NCI-H2081 treated with DMSO at 0.1 percent for 48 hours (cell line): ENCODE data around the gene C1QTNF3.
A peak's percentile ranks its signal among the peaks of the same experiment; 100 is the strongest.

Experiments used
- DNase-seq: peaks from one replicate; lab custom pipeline; 2025; lab: John Stamatoyannopoulos, UW

The C1QTNF3 gene

DNA sequence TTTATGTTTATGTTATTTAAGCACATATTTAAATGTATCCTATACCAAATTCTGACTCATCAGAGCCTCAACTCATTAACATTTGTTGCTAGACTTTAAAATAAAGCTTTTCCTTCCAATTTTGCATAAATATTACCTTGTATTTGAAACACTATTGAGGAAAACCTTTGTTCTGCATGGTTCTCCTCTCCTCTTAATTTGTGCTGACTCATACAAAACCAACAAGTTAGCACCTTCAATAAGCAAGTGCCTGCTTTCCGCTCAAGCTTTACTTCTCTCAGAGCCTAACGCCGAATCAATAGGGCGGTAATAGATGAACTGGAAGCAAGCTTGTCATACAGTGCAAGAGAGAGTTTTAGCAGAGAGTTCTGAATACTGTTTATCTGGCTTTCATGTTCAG is 43.0 kb downstream of the C1QTNF3 start:
- DNase-seq: no peak

DNA sequence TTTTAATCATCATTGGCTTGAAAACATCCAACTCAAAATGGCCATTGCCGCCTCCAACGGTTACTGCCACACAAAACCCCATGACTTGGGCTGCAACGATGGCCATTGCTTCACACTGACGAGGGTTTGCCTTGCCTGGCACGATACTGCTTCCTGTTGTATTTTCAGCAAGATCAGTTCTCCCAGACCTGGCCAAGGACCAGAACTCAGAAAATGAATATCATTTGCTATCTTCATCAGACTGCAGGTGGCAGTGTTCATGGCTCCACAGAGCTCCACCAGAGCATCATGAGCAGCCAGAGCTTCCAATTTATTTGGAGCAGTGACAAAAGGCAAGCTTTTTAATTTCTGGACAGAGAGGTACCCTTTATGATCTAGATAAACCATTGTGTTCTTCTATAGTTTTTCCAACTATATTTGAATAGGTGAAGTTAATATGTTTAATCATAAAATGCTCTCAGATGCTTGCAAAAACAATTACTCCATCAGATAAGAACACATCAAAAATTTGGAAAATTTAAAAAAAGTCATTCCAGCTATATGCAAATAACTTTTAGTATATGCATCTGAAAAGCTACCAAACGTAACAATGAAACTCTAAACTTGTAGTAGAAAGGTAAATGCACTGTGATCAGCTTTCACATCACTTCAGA is 45.6 kb downstream of the C1QTNF3 start:
- DNase-seq: peak; percentile 97

DNA sequence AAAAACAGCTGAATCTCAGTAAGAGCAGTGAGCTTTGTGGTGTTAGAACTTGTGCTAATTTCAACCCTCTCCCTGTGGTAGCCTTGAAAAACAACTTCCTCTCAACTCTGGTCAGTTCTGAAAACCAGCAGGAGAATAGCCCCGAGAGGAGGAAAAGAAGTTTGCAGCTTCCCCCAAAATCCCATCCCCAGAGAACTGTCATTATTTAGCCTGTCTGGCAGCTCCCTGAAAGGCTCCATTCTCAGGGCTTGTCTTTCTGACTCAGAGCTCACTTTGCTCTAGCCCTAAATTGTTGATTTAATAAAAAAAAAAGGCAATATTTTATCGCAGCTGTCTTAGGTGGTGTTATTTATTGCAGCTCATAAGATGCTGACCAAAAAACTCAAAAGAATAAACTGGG is 47.1 kb downstream of the C1QTNF3 start:
- DNase-seq: no peak

DNA sequence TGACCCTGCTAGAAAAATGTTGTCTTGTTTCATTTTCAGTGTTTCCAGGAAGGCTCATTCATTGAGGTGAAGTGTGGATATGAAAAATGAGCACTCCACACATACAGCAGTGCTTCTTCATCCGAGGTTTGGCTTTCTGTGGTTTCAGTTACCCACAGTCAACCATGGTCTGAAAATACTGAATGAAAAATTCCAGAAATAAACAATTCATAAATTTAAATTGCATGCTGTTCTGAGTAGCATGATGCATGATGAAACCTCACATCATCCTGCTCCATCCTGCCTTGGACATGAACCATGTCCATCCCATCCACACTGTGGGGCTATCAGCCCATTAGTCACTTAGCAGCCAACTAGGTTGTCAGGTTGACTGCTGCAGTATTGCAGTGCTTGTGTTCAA is 48.2 kb downstream of the C1QTNF3 start:
- no peak for DNase-seq

DNA sequence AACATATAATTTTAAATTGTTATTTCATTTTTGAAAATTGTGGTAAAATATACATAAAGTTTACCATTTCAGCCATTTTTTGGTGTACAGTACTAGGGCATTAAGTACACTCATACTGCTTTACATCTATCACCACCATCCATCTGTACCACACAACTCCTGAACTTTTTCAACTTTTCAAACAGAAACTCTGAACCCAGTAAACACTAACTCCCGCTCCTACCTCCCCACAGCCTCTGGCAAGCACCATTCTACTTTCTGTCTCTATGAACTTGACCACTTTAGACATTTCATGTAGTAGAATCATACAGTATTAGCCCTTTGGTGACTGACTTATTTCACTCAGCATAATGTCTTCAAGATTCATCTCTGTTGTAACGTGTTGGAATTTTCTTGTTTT is 50.1 kb downstream of the C1QTNF3 start:
- no peak for DNase-seq

DNA sequence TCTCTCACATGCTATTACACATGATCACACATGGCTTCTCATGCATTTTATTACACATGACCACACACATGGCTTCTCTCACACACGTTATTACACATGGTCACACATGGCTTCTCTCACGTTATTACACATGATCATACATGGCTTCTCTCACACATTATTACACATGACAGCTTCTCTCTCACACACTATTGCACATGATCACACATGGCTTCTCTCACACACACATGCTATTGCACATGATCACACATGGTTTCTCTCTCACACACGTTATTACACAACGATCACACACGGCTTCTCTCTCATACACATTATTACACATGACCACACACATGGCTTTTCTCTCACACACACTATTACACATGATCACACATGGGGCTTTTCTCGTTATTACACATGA is 57.6 kb downstream of the C1QTNF3 start:
- no peak for DNase-seq

DNA sequence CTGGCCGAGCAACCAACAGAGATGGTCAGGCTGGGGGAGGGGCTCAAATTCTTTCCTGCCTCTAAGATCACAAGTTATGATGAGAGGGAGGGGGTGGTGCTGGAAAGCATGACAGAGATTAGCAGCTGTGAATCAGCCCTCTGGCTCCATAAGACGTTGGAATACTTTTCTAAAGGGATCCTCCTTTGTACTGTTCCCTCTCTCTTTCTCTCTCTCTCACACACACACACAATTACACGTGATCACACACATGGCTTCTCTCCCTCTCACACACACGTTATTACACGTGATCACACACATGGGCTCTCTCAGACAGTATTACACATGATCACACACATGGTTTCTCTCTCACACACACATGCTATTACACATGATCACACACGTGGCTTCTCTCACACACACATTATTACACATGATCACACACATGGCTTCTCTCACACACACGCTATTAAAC is 58.3 kb downstream of the C1QTNF3 start, which contains the start of gene SLC45A2:
SLC45A2 (minus strand) TSS at position 23 of the 454 bp plus-strand sequence. CDS start 110 bp downstream, outside the sequence.
- no peak for DNase-seq

DNA sequence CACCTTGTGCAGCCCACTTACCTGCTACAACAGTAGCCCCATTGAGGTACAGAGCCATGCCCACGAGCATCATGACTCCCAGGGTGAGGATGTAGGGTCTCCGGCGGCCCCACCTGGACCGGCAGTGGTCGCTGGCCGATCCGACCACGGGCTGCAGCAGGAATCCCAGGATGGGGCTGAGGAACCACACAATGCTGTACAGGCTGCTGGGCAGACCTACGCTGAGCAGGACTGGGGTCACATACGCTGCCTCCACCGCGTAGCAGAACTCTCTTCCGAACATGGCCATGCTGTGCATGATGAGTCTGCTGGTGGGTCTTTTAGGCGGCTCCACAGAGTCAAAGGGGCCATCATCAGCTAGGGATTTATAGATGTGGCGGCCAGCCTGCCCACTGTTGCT is 58.8 kb downstream of the C1QTNF3 start:
- DNase-seq: no peak

DNA sequence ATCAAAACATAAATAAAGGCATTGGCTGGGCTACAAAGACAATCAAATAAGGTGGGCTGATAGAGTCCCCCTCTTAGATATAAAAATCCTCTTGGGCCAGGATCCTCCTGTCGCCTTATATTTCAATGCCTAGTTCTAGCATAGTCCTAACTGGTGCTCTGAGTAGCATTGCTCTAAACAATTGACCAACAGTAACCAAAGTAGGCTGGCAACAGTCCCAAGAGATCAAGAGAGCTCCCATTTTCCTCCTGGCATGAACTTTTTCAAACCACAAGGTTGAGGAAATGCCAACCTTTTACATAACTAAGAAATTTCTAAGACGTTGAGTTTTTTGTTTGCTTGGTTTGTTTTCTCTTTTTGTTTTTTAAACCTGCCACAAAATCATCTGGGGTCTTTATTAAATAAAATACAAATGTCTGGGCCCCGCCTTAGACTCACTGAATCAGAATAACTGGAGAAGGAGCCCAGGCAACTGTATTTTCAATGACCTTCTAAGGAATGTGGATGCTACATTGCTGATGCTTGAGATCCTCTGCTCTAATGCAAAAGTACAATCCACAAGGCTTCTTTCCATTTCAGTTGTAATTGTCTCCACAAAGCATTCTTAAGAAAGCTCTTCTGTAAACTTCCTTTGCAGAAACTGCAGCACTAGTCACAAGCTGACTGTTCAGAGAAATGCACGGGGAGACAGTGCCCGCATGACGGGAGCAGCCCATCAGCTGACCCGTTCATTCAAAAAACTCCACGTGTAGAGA is 61.4 kb downstream of the C1QTNF3 start:
- DNase-seq: no peak

DNA sequence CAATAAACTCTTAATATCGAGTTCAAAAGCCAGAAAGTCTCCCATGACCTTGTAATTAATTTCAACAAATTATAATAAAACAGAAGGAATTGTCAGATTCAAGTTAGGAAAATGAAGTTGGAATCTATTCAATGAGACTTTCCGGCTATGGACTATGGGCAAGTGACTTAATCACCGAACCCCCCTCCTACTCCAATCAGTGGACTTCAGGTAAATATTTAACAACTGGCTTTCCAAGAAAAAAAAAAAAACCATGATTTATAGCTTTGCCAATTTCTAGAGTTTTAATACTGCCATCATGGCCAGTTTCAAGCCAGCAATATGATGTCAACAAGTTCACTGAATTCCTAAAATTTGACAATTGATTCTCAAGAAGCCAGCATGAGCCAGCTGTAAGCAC is 63.0 kb downstream of the C1QTNF3 start:
- no peak for DNase-seq

DNA sequence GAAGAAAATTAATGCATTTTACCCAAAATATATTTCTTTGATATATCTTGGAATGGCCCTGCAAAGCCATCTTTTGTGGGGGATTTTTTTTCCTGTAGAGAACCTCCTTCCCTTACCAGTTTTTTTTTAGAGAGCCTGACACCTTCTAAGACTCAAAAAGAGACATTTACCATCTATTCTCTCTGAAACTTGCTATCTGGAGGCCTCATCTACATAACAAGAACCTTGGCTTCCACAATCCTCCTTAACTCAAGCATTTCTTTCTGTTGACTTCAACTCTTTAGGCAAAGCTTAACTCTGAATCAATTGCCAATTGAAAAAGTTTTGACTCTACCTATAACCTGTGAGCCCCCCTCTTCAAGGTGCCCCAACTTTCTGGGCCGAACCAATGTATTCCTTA is 64.7 kb downstream of the C1QTNF3 start:
- DNase-seq: no peak

DNA sequence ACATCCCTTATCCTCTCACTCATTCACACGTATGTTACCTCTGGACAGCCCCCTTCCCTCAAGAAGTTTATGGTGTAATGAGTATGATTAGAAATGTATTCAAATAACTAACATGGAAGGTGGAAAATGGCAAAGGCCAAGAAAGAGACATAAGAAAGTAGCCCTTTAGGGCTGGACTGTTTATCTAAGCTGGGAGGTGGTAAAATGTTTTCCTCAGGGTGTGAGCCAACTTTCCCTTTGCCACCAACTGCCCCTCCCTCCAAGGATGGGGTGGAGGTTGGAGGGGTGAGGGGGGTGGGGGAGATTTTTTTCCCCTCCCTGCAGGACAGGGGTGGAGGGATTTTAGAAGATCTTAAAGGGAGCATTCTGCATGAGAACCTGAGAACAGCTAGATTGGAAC is 66.7 kb downstream of the C1QTNF3 start:
- no peak for DNase-seq

DNA sequence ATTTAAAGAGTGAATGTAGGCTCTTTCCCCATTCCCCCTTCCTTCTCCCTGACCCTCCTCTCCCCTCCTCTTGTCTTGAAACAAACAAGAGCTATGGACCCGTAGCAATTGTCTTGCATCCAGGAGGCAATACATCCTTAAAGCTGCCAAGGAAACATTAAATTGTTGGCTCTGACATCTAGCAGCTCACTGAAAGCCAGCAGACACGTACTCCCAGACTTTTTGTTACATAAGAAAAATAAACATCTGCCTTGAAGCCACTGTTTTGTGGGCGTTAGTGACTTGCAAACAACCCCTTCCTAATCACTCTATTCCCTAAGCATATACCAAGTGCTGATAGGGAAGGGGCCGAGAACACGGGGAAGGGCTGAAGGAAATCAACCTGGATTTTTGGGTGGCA is 67.2 kb downstream of the C1QTNF3 start:
- DNase-seq: no peak

DNA sequence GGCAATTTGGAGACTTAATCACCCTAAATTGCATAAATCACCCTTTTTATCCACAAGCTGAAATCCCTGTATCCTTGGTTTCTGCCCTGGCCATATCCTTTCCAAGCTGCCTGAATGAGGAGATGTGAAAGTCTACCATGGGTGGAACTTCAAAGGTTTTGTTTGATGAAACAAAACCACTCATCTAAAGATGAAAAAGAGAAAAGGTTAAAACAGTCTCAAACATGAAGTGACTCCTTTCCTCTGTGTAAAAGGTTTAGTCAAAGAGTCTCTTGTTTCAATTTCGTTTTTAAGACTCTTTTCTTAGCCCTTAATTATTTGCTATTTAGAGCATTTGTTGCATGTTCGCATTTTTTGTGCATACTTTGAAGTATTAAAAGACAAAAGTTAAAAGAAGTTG is 69.7 kb downstream of the C1QTNF3 start:
- no peak for DNase-seq

DNA sequence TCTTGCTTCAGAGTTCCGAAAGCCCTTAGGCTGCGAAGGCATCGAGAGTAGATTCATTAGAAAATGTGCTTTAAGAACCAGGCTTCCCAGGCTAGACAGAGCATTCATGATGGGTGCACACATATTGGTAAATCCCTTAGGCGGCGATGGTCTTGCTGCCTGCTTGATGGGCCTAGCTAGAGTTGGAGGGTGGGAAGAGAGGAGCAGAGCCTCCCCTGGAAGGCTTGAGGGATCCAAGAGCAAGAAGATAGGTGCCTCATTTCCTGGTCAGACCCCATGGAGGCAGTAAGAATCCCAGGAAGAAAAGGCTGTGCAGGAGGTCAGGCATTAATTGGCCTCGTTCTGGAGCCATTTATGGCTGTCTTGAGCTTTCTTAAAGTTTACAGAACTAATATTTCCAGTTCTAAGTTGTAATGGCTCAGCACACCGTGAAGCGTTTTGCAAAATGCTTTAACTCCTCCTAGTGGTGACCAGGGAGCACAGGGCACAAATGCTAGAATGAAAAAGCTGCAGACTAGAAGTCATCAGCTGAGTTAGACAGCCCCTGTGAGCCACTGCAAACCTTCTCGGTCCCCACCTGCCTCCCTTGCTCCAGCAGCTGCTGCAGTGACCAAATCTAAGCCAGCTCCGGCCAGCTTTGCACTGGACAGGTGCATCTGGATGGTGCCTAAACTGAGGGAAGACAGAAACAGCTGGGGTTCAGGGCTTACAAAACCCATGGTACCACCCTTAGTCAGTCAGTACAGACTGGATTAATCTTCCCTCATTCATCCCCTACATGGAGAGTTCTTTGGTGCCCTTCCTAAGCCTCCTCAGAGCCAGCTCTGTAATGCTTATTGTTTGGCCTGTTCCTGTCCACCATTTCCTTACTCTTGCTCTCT is 73.2 kb downstream of the C1QTNF3 start:
- DNase-seq: no peak

DNA sequence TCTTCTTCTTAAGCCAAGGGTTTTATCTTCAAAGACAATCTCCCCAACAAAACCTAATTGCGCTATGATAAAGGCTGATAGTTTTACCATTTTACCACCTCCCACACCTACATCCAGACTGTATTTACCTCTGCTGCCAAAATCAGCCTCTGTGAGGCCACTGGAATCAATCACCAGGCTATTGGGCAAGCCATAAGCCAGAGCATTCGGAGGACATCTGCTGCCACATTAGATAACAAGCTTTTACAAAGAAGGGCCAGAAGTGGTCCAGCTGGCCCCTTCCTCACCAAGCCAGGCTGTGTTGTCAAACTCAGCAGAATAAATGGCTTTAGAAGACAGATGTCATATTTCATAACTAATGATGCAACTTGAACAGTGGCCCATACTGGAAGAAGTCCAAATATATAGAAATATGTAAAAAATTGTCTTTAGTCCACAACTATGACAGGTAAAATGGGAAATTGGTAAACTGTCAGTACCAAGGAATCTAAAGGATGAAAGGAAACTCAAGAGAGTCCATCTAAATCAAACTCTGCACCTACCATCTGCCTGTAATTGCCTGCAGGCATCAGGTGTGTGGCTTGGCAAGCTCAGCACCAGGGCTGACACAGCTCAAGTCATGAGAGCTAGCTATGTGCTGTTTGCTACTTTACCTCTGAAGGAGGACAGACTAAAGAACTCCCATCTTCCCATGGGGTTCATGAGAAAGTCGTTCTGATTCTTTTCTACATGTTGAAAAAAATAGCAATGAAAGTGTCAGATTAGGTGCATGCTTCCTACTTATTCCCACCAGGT is 74.6 kb downstream of the C1QTNF3 start:
- no peak for DNase-seq
